VCaP (cell line): ENCODE results near the gene ALAD.

Experiments
- H3K27ac ChIP-seq: fragments of 450-650 bp; 2 replicates; pipeline ENCODE4 v1.5.1; 2017
- TF ChIP-seq, protein P1 (sequence below): fragments of 450-650 bp; conservative IDR thresholded peaks from 2 replicates; pipeline ENCODE4 v1.5.1; 2017; ENCODE audit warnings: mild to moderate bottlenecking, moderate library complexity

ALAD gene

GRCh38 chr9:113340011-113340699 lies 60.9 kb downstream of the ALAD start, which contains the start of gene WDR31:
Gene WDR31 (minus strand): TSS chr9:113340275. CDS start chr9:113332022, 8,253 bp downstream.
- H3K27ac ChIP-seq, result peak within 1 kb of the TSS; percentile 75
- TF ChIP-seq, protein P1, sequence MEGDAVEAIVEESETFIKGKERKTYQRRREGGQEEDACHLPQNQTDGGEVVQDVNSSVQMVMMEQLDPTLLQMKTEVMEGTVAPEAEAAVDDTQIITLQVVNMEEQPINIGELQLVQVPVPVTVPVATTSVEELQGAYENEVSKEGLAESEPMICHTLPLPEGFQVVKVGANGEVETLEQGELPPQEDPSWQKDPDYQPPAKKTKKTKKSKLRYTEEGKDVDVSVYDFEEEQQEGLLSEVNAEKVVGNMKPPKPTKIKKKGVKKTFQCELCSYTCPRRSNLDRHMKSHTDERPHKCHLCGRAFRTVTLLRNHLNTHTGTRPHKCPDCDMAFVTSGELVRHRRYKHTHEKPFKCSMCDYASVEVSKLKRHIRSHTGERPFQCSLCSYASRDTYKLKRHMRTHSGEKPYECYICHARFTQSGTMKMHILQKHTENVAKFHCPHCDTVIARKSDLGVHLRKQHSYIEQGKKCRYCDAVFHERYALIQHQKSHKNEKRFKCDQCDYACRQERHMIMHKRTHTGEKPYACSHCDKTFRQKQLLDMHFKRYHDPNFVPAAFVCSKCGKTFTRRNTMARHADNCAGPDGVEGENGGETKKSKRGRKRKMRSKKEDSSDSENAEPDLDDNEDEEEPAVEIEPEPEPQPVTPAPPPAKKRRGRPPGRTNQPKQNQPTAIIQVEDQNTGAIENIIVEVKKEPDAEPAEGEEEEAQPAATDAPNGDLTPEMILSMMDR, result no peak; the same call in 1 of the 2 replicates

DNA sequence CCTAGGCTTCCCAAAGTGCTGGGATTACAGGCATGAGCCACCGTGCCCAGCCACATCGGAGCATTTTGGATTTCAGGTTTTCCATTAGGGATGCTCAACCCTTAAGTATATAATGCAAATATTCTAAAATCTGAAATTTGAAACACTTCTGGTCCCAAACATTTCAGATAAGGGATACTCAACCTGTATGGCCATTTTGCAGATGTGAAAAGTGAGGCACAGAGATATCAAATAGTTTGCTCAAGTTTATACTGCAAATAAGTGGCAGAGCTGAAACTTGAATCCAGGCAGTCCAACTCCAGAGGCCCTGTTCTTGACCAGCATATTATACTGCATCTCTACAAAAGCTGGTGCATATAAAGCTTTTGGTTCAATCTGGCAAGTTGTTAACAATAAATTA lies 63.4 kb downstream of the ALAD start:
- no peak overlapping the region for H3K27ac ChIP-seq
- TF ChIP-seq, protein P1, result no peak
